ENCODE measurements around the gene DNAJC5. TPM values are rescaled to one million over a fixed set of nuclear protein-coding genes. Genes with fewer than 3 reads are reported as not detected.
"Not testable (repeated sequence)": the region's sequence is repeated elsewhere in the genome, so short reads cannot be mapped to it uniquely, and the experiment has no call there.

The DNAJC5 gene
- polyA plus RNA-seq, 1 donor: 32.6 TPM

GRCh38 chr20:63968136-63968927, 73.4 kb downstream of the DNAJC5 start:
- DNase-seq (ENCODE audit: low read depth): no peak

- no peak for DNase-seq (ENCODE audit: low read depth)
These were observed 74.2 kb downstream of the DNAJC5 start for GRCh38 chr20:63968928-63969760.

GRCh38 chr20:63969838-63970713, 75.2 kb downstream of the DNAJC5 start, which contains the start of gene ZNF512B:
Gene ZNF512B, minus strand, starts transcription at chr20:63969930. Its CDS starts 1,980 bp downstream, at chr20:63967950.
- DNase-seq (ENCODE audit: low read depth): no peak

- DNase-seq (ENCODE audit: low read depth): no peak
These were observed 75.9 kb downstream of the DNAJC5 start for GRCh38 chr20:63970714-63971431.

- not testable (repeated sequence) for DNase-seq (ENCODE audit: low read depth)
These were observed 77.0 kb downstream of the DNAJC5 start for GRCh38 chr20:63971960-63972311.

GRCh38 chr20:63972312-63973159, 77.6 kb downstream of the DNAJC5 start:
- no peak for DNase-seq (ENCODE audit: low read depth)

- no peak for DNase-seq (ENCODE audit: low read depth)
These were observed 78.2 kb downstream of the DNAJC5 start for GRCh38 chr20:63973160-63973479.

- peak; percentile 48 for DNase-seq (ENCODE audit: low read depth)
These were observed 78.9 kb downstream of the DNAJC5 start for GRCh38 chr20:63973636-63974401.

GRCh38 chr20:63974402-63975200, 79.7 kb downstream of the DNAJC5 start:
- no peak for DNase-seq (ENCODE audit: low read depth)

- DNase-seq (ENCODE audit: low read depth): not testable (repeated sequence)
These were observed 81.6 kb downstream of the DNAJC5 start for GRCh38 chr20:63976511-63976910.

GRCh38 chr20:63976980-63977738, 82.2 kb downstream of the DNAJC5 start:
- DNase-seq (ENCODE audit: low read depth): no peak

- no peak for DNase-seq (ENCODE audit: low read depth)
These were observed 82.9 kb downstream of the DNAJC5 start for GRCh38 chr20:63977739-63978276.

GRCh38 chr20:63978319-63979228, 83.6 kb downstream of the DNAJC5 start:
- DNase-seq (ENCODE audit: low read depth): no peak

- DNase-seq (ENCODE audit: low read depth): no peak
These were observed 84.3 kb downstream of the DNAJC5 start for GRCh38 chr20:63979229-63979556.

- no peak for DNase-seq (ENCODE audit: low read depth)
These were observed 84.8 kb downstream of the DNAJC5 start, which contains the start of gene SAMD10 for GRCh38 chr20:63979557-63980316. Gene SAMD10, minus strand, starts transcription at chr20:63979642. Its CDS starts 175 bp downstream, at chr20:63979467.

- no peak for DNase-seq (ENCODE audit: low read depth)
These were observed 85.4 kb downstream of the DNAJC5 start for GRCh38 chr20:63980317-63980805.

Data from forelimb muscle (tissue), 1 donor.